DMS153 treated with DMSO at 0.1 percent for 48 hours (cell line): ENCODE measurements around the gene TLE2.
"Not testable (repeated sequence)": the region's sequence is repeated elsewhere in the genome, so short reads cannot be mapped to it uniquely, and the experiment has no call there.

ENCODE experiments used
- DNase-seq: peaks from one replicate; lab custom pipeline; 2025; ENCODE audit not compliant: unreplicated experiment; lab: John Stamatoyannopoulos, UW

TLE2 gene

DNA sequence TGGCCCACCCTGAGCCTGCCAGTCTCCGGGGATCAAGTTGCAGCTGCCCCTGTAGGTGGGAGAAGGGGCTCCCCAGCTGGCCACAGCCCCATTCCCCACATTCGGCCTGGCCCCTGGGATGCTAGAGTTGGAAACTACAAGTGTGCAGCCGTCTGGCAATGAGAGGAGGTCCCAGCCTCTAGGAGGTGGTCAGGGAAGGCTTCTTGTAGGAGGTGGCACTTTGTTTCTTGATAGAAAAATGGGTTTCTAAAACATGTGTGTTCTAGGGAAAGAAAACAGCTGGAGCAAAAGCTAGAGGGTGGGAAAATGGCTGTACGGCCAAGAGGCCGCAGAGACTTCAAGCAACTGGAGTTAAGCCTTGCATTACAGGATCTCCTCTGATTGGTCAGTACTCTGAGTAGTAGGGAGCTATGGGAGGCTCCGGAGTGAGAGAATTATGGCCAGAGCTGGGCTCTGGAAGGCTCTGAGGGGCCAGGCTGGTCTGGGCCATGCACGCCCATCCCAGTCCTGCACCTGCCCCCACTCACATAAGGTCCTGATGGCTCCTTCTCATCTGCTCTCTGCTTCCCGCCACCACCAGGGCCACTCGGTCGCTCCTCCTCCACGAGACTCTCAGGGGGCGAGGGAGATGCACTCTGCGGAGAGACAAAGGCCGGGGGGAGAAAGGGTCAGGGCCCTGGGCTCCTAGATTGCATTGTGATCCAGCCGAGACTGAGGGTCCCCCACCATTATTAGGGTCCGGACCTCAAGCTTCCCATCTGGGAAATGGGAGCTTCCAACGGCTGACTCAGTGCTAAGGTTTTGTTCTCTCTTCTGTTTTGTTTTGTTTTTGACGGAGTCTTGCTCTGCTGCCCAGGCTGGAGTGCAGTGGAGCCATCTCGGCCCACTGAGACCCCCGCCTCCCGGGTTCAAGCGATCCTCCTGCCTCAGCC, 13.7 kb downstream of the TLE2 start:
- no peak for DNase-seq

DNA sequence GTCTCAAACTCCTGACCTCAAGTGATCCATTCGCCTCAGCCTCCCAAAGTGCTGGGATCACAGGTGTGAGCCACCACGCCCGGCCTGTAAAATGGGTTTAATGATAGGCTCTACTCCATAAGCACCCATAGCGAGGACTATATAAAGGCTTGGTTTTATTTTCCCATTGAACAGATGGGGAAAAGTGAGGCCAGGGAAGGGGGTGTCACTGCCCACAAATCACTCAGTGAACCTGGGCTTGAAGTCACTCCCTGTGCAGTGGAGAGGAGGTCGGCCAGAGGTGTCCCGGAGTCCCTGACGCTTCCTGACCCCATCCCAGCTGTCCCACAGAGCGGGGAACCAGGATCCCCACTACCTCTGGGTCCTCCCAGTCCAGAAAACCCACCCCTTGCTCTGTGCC, 14.9 kb downstream of the TLE2 start:
- DNase-seq: no peak

DNA sequence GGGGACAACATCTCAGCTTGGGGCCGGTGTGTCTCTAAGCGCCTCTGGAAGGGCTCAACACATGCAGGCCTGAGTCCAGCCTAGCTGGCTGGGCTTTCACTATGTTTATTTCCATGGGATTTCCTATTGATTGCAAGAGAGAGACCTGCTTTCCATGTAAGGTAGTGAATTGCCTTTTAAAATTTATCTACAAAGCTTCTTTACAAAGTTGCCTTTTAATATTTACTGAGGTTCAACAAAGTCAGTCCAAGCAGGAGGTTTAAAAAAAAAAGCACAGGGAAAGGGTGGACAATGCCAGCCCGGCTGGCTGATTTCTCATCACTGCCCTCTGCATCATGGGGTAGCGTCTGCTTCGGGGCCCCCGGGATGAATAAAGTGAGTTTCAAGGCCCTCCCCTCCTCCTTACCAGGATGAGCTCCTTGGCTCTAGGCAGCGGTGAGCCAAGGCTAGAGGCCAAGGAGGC, 15.8 kb downstream of the TLE2 start:
- DNase-seq: no peak

DNA sequence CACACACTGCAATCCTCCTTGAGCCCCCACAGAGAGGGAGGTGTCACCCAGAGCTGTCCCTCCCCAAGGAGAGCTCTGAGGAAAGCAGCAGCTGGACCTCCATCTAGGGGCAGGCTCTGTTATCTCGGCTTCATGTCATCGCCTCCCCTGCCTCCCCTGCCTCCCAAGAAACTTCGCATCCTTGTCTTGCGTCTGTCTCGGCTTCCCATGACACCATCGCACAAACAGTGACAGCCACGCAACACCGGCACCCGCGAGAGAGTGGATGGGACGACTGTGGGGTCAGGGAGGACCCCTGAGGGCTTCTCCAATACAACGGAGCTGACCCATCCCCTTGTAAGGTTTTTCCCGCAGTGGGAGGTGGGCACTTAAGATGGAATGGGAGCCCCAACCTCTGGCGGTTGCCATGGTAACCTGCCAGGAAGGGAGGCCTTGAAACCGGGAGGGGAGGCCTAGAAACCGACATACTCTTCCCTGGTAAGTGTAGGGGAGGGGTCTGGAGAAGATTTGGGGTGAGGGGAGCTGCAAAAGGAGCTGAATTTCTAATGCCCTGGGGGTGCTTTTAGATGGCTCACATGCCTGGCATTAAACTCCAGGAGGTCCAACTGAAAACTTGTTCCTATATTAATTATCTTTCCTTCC, 16.3 kb downstream of the TLE2 start:
- DNase-seq: no peak

DNA sequence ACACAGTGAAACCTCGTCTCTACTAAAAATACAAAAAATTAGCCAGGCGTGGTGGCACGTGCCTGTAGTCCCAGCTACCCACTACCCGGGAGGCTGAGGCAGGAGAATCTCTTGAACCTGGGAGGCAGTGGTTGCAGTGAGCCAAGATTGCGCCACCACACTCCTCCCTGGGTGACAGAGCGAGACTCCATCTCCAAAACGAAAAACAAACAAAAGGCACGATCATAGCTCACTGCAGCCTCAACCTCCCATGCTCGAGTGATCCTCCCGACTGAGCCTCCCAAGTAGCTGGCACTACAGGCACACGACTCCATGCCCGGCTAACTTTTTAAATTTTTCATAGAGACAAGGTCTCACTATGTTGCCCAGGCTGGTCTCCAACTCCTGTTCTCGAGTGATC, 17.0 kb downstream of the TLE2 start:
- not testable (repeated sequence) for DNase-seq

DNA sequence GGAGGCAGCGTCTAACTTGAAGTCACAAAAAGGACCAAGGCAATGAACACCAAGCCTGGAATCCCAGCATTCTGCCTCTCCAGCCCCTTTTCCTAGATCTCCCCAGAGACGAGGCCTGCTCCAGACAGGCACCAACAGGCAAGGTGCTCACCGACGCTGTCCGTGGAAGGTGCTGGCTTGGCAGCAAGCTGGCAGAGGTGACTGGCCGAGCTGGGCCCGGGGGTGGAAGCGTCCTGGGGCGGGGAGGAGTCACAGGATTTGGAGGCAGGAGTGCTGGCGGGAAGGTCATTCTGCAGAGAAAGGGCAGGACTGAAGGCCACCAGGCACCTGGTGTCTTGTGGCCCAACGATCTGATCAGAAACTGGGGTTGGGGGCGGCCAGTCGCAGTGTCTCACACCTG, 18.2 kb downstream of the TLE2 start:
- no peak for DNase-seq

DNA sequence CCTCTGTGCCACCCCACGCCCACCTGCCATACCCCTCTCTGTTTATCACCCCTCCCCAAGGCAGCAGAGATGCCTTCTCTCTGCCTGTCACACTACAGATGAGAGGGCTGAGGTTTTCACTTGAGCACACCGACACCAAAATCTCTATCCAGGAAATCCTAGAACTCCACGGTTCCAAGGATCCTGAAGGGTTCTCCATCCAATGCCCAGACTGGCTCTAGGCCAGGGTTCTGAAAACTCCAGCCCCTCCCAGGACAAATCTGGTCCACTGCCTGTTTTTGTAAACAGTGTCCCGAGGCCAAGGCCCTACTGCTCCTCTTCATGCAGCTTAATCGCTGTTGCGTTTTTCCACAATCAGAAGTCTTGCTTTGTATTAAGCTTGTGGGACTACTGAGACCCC, 20.1 kb downstream of the TLE2 start:
- DNase-seq: no peak

DNA sequence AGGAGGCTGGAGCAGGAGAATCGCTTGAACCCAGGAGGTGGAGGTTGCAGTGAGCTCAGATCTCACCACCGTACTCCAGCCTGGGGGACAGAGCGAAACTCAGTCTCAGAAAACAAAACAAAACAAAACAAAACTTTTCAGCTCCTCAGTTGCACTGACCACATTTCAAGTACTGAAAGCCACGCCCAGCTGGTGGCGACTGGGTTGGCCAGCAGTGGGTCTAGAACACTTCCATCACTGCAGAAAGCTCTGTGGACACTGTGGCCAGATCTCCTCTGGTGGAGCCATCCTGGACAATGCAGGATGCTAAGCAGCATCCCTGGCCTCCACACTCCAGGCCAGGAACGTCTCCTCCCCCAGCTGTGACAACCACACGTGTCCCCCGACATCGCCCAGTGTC, 21.1 kb downstream of the TLE2 start:
- no peak for DNase-seq

DNA sequence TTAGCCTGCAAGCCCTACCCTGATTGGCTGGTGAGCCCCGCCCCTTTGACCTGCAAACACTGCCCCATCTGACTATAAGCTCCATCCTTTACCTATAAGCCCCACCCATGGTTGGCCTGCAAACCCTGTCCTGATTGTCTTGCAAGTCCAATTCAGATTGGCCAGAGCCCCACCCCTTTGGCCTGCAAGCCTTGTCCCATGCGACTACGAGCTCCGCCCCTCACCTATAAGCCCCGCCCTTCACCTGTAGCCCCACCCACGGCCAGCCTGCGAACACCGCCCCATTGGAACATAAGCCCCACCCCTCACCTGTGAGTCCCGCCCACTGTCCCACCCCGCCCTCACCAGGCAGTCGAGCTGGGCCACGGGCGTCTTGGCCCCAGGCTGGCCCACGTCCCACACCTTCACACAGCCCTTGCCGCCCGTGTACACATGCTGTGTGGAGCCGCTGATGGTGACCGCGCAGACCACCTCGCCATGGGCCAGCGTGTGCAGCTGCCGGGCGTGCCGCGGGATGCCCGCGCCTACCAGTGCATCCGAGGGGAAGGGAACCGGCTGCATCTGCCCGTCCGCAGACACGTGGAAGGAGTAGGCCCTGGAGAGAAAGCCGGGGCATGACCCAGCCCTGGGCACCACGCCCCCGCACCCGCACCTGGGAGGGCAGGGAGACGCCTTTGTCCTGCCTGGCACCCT, 22.9 kb downstream of the TLE2 start:
- no peak for DNase-seq

DNA sequence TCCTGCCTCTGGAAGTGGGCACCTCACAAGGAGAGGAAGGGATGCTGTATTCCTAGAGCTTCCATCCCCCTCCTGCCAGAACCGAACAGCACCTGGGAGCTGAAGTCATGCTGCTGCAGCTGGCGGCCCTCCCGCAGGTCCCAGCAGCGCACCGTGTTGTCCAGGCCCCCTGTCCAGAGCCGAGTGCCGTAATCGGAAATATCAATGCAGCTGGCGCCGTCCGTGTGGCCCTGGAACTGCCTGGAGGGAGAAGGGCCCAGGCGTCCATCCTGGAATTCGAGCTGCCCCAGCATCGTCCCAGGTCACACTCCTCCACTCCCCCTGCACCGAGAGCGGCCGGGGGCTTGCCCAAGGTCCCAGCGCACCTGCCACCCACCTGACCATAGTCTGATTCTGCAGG, 23.7 kb downstream of the TLE2 start:
- DNase-seq: no peak

DNA sequence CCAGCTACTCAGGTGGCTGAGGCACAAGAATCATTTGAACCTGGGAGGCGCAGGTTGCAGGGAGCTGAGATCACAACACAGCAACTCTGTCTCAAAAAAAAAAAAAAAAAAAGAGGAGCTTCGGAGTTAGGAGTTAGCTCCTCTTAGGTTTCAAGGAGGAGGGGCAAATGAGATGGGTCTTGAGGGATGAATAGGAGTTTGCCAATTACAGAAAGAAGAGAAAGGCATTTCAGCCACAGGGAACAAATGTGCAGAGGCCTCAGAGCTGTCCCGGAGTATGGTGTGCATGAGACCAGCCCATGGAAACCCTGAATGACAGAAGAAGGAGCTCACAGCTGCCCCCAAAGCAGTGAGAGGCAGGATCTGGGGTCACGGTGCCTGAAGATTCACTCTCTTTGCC, 24.6 kb downstream of the TLE2 start:
- DNase-seq: no peak

DNA sequence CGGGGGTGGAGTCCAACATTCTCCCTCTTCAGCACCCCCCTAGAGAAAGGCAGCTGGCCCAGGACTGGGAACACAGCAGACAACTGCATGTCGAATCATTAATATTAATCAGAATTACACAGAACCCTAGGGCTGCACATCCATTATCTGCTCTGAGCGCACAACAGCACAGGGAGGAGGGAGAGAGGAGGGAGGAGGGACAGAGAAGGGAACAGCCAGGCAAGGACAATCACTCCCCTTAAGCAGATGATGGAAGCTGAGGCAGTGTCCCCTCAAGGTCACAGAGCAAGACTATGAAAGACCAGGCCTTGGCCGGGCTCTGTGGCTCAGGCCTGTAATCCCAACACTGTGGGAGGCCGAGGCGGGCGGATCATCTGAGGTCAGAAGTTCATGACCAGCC, 26.0 kb downstream of the TLE2 start:
- DNase-seq: no peak

DNA sequence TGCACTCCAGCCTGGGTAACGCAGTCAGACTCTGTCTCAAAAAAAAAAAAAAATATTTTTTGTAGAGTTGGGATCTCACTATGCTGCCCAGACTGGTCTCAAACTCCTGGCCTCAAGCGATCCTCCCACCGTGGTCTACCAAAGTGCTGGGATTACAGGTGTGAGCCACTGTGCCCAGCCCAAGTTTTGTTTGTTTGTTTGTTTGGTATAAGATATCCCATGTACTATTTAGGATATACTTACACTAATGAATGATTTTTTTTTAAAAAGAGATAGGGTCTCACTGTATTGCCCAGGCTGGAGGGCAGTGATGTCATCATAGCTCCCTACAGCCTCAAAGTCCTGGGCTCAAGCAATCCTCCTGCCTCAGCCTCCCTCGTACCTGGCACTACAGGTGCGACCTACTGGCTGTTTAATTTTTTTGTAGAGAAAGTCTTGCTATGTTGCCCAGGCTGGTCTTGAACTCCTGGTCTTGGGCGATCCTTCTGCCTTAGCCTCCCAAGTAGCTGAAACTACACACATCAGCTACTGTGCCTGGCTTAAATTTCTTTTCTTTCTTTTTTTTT, 27.8 kb downstream of the TLE2 start:
- no peak for DNase-seq

DNA sequence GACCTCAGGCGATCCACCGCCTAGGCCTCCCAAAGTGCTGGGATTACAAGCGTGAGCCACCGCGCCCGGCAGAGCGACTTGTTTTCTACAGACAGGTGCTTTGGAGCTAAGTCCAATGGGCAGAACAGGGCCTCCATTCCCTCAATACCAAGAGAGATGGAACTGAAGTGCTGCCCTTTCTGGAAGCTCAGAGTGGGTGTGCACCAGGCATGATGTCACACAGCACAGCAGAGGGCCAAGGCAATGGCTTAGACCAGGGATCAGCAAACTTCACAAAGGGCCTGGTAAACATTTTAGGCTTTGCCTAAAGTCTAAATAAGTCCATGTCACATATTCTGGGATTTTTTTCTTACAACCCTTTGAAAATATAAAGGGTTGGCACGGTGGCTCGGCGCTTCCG, 30.4 kb downstream of the TLE2 start:
- no peak for DNase-seq

DNA sequence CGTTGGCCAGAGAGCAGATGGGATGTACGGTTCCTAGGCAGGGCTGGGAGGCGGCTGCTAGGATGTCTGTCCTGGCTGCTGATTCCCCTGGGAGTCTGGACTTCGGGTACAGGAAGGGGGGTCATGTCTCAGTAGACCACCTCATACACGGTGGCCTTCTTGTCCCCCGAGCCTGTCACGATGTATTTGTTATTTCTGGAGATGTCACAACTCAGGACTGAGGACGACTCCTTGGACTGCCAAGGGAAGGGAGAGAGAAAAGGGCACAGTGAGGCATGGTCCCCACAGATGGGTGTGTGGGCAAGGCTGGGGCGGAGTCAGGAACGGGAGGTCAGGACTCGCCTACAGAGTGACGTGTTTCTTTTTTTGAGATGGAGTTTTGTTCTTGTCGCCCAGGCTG, 31.4 kb downstream of the TLE2 start:
- DNase-seq: no peak

DNA sequence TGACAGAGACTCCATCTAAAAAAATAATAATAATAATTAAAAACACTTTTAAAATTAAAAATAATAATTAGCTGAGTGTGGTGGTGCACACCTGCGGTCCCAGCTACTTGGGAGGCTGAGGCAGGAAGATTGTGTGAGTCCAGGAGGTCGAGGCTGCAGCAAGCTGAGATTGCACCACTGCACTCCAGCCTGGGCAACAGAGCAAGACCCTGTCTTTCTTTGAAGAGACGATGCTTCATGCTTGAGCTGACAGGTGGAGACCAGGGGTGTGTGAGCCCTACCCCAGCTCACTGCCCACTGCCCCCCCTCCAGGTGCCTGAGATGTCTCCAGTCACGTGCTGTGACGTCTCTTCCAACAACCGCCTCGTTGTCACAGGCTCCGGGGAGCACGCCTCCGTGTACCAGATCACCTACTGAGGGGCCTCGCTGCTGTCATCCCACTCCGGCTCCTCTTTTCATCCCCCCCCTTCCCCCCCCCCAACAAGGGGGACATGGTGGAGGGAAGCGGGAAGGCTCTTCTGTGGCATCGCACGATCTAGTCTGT, 34.4 kb downstream of the TLE2 start:
- no peak for DNase-seq

DNA sequence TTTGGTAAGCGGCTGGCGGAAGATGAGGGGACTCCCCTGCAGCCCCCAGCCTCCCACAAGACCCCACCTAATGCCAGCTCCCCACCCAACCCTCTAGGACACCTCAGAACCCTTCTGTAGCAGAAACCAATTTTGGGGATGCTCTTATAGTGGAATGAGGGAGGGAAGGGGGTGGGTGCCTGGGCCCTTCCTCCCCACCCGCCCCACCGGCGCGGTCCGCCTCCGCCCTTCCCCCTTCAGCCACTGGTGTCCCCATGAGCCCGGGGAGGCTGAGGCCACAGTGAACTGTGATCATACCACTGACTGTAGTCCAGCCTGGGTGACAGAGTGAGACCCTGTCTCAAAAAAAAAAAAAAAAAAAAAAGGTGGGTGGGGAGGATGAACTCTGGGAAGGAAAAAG, 35.5 kb downstream of the TLE2 start:
- DNase-seq: no peak

DNA sequence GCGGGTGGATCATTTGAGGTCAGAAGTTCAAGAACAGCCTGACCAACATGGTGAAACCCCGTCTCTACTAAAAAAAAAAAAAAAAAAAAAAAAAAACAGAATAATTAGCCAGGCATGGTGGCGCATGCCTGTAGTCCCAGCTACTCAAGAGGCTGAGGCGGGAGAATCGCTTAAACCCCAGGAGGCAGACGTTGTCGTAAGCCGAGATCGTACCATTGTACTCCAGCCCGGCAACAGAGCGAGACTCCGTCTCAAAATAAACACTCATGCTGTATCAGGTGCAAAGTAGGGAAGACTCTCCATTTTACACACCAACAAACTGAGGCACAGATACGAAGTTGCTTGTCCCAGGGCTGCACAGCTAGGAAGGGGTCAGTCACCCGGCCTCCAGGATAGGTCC, 36.1 kb downstream of the TLE2 start:
- DNase-seq: no peak

DNA sequence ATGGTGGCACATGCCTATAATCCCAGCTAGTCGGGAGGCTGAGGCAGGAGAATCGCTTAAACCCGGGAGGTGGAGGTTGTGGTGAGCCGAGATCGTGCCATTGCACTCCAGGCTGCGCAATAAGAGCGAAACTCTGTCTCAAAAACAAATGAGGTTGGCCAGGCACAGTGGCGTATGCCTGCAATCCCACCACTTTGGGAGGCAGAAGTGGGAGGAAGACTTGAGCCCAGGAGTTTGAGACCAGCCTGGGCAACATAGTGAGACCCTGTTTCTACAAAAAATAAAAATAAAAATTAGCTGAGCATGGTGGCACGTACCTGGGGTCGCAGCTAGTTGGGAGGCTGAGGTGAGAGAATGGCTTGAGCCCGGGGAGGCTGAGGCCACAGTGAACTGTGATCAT, 36.7 kb downstream of the TLE2 start:
- not testable (repeated sequence) for DNase-seq

DNA sequence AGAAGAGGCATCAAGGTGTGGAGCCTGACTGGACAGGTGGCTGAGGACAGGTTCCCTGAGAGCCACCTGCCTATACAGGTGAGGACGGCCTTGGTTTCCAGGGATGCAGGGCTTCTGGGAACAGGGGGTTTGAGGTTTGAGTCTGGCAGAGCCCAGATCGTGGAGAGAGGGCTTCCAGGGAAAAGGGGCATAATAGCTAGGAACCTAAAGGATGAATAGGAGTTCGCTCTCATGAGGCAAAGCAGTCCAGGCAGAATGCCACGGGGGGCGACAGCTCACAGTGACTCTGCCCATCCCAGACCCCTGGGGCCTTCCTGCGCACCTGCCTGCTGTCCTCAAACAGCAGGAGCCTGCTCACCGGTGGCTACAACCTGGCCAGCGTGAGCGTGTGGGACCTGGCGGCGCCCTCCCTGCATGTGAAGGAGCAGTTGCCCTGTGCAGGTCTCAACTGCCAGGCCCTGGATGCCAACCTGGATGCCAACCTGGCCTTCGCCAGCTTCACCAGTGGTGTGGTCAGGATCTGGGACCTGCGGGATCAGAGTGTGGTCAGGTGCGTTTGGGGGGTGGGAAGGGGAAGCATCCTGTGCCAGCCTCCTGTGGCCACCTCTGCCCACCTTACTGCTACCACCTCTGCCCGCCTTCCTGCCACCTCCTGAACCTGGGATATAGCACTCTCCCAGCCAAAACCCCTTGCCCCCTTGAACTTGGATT, 39.7 kb downstream of the TLE2 start:
- DNase-seq: no peak

DNA sequence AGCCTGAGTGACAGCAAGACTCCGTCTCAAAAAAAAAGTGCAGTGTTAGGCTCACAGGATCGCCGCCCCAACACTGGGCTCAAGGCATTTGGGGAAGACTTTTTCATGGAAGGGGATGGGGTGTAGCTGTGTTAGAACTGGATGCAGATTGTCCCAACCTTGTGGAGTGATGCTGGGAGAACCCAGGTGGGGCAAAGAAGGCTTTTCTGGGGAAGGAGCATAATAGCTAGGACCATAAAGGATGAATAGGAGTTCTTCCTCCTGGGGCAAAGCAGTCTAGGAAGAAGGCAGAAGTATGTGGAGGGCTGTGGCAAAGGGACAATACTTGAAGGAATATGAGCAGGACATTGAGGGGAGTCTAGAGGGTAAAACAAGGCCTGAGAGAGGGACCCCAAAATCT, 40.5 kb downstream of the TLE2 start:
- DNase-seq: no peak
